Mesenchymal stem cell (in vitro differentiated cells and primary cell): ENCODE data around the gene EPAS1.

ENCODE experiments used
- DNase-seq: peaks from one replicate; pipeline ENCODE4 v3.0.0-alpha.2; 2013
- H2AFZ ChIP-seq: one replicate; pipeline ENCODE4 v1.6.1; 2013; ENCODE audit warnings: low read depth, mild to moderate bottlenecking, control low read depth, inconsistent platforms, low read length, moderate library complexity
- H2AK5ac ChIP-seq: 2 replicates; pipeline ENCODE4 v1.6.1; 2013; ENCODE audit warnings: low read length, moderate library complexity, mild to moderate bottlenecking, inconsistent platforms; ENCODE audit not compliant: severe bottlenecking
- H2BK120ac ChIP-seq: one replicate; pipeline ENCODE4 v1.6.1; 2013; ENCODE audit warnings: low read depth, mild to moderate bottlenecking, inconsistent platforms, low read length, moderate library complexity
- H2BK12ac ChIP-seq, 2 experiments: one replicate each; pipeline ENCODE4 v1.6.1; 2013; ENCODE audit warnings: inconsistent platforms in 2 of 2, low read length in 2 of 2, mild to moderate bottlenecking in 2 of 2, moderate library complexity in 2 of 2, control low read depth in 1 of 2
- H2BK15ac ChIP-seq: one replicate; pipeline ENCODE4 v1.6.1; 2013; ENCODE audit warnings: mild to moderate bottlenecking, low read depth, inconsistent platforms; ENCODE audit not compliant: poor library complexity, severe bottlenecking
- H2BK5ac ChIP-seq: 2 replicates; pipeline ENCODE4 v1.6.1; 2013; ENCODE audit warnings: low read depth, mild to moderate bottlenecking, low read length, control low read depth, inconsistent platforms; ENCODE audit not compliant: poor library complexity, severe bottlenecking
- H3K14ac ChIP-seq, 2 experiments: one replicate each; pipeline ENCODE4 v1.6.1; 2013; ENCODE audit warnings: inconsistent platforms in 2 of 2, low read length in 2 of 2, control low read depth in 1 of 2, mild to moderate bottlenecking in 1 of 2, moderate library complexity in 1 of 2
- H3K18ac ChIP-seq, 2 experiments: one replicate each; pipeline ENCODE4 v1.6.1; 2013; ENCODE audit warnings: inconsistent platforms in 2 of 2, low read length in 2 of 2, control low read depth in 1 of 2, low read depth in 1 of 2, mild to moderate bottlenecking in 1 of 2
- H3K23ac ChIP-seq, 2 experiments: one replicate each; pipeline ENCODE4 v1.6.1; 2013; ENCODE audit warnings: inconsistent platforms in 2 of 2, low read length in 2 of 2, mild to moderate bottlenecking in 2 of 2, moderate library complexity in 2 of 2, control low read depth in 1 of 2
- H3K27ac ChIP-seq: 2 replicates; pipeline ENCODE4 v1.5.1; 2013; ENCODE audit warnings: mild to moderate bottlenecking, moderate library complexity, low read length, control low read depth, inconsistent platforms; ENCODE audit not compliant: poor library complexity, severe bottlenecking
- H3K27me3 ChIP-seq, 2 experiments: 2 replicates each; pipeline versions ENCODE4 v1.6.1 to v1.7.0; 2013; ENCODE audit warnings: low read length in 2 of 2, mild to moderate bottlenecking in 2 of 2, moderate library complexity in 2 of 2, control low read depth in 1 of 2, inconsistent platforms in 1 of 2; ENCODE audit not compliant: control insufficient read depth in 1 of 2, insufficient read depth in 1 of 2
- H3K36me3 ChIP-seq, 2 experiments: 2 replicates each; pipeline versions ENCODE4 v1.6.1 to v1.7.0; 2013; ENCODE audit warnings: low read length in 2 of 2, control low read depth in 1 of 2, inconsistent platforms in 1 of 2, low read depth in 1 of 2, mild to moderate bottlenecking in 1 of 2; ENCODE audit not compliant: insufficient read depth in 2 of 2, control insufficient read depth in 1 of 2
- H3K4ac ChIP-seq, 2 experiments: one replicate each; pipeline ENCODE4 v1.6.1; 2013; ENCODE audit warnings: inconsistent platforms in 2 of 2, low read length in 2 of 2, mild to moderate bottlenecking in 2 of 2, moderate library complexity in 2 of 2, control low read depth in 1 of 2, low read depth in 1 of 2
- H3K4me1 ChIP-seq: 2 replicates; pipeline ENCODE4 v1.6.1; 2013; ENCODE audit warnings: low read depth, low read length, control low read depth; ENCODE audit not compliant: control insufficient read depth, insufficient read depth
- H3K4me2 ChIP-seq: 2 replicates; pipeline ENCODE4 v1.6.1; 2013; ENCODE audit warnings: low read length, mild to moderate bottlenecking, inconsistent platforms; ENCODE audit not compliant: poor library complexity, severe bottlenecking
- H3K4me3 ChIP-seq, 2 experiments: 2 replicates each; pipeline versions ENCODE4 v1.5.1 to v1.7.0; 2013; ENCODE audit warnings: low read length in 2 of 2, mild to moderate bottlenecking in 2 of 2, control low read depth in 1 of 2, low read depth in 1 of 2; ENCODE audit not compliant: insufficient read depth in 1 of 2
- H3K79me1 ChIP-seq: replicated peaks from 2 replicates; pipeline ENCODE4 v1.6.1; 2013; ENCODE audit warnings: mild to moderate bottlenecking, control low read depth, low read length, inconsistent platforms; ENCODE audit not compliant: poor library complexity, severe bottlenecking
- H3K9ac ChIP-seq: 2 replicates; pipeline ENCODE4 v1.7.0; 2013; ENCODE audit warnings: mild to moderate bottlenecking, low read length, moderate library complexity
- H3K9me3 ChIP-seq: 2 replicates; pipeline ENCODE4 v1.7.0; 2013; ENCODE audit warnings: mild to moderate bottlenecking, low read length; ENCODE audit not compliant: control insufficient read depth
- H4K8ac ChIP-seq: one replicate; pipeline ENCODE4 v1.6.1; 2013; ENCODE audit warnings: inconsistent platforms, mild to moderate bottlenecking, low read length, moderate library complexity
- H4K91ac ChIP-seq: one replicate; pipeline ENCODE4 v1.6.1; 2013; ENCODE audit warnings: mild to moderate bottlenecking, low read length, inconsistent platforms
- WGBS: methylation state at CpG from one replicate; pipeline ENCODE4 v1.1.7; 2013; ENCODE audit warnings: mixed read lengths; 5-methylcytosine and 5-hydroxymethylcytosine counted together

EPAS1 gene

GRCh38 chr2:46314065-46314835 lies 17.0 kb downstream of the EPAS1 start:
- WGBS, result 92% methylated on average over 10 of the region's 11 CpGs
- Histone ChIP-seq H2BK15ac (peak overlapping the region; percentile 15), H3K9ac (peak overlapping the region; percentile 42), H4K8ac (peak overlapping the region; percentile 52), H3K27ac (no peak overlapping the region), H2AK5ac (no peak overlapping the region), H2AFZ (no peak overlapping the region), H2BK120ac (peak overlapping the region; percentile 85), H2BK12ac (peak overlapping the region; percentile 89 to 93), H3K14ac (peak overlapping the region in 1 of 2 experiments; percentile 44), H3K4me3 (peak overlapping the region in 1 of 2 experiments; percentile 14), H2BK5ac (no peak overlapping the region), H3K9me3 (no peaks in the 10 kb centered on the region), H3K4me1 (peaks cover 12% of the 10 kb centered on the region), H3K36me3 (no peaks in the 10 kb centered on the region), H3K4me2 (no peak overlapping the region), H3K4ac (peak overlapping the region; percentile 49 to 60), H4K91ac (peak overlapping the region; percentile 53), H3K79me1 (peaks cover 22% of the 10 kb centered on the region), H3K18ac (peak overlapping the region; percentile 82), H3K23ac (no peak overlapping the region), H3K27me3 (no peaks in the 10 kb centered on the region)
- DNase-seq, result no peak

GRCh38 chr2:46315103-46315890 lies 18.1 kb downstream of the EPAS1 start:
- Histone ChIP-seq H4K8ac (peak overlapping the region; percentile 21), H2BK12ac (peak overlapping the region; percentile 18 to 59), H3K4me3 (peak overlapping the region in 1 of 2 experiments; percentile 14), H3K23ac (no peak overlapping the region), H2AFZ (no peak overlapping the region), H3K4ac (peak overlapping the region; percentile 3 to 5), H3K14ac (no peak overlapping the region), H2BK15ac (no peak overlapping the region), H3K9me3 (no peaks in the 10 kb centered on the region), H2BK5ac (no peak overlapping the region), H2AK5ac (peak overlapping the region; percentile 35), H3K9ac (peak overlapping the region; percentile 42), H3K4me2 (no peak overlapping the region), H3K18ac (peak overlapping the region; percentile 82), H3K79me1 (peaks cover 16% of the 10 kb centered on the region), H3K27ac (peak overlapping the region; percentile 38), H3K36me3 (no peaks in the 10 kb centered on the region), H3K27me3 (no peaks in the 10 kb centered on the region), H4K91ac (peak overlapping the region; percentile 62), H3K4me1 (peaks cover 12% of the 10 kb centered on the region), H2BK120ac (peak overlapping the region; percentile 85)
- peak; percentile 98 for DNase-seq
- WGBS, result 25% methylated on average over 11 of the region's 11 CpGs

DNA sequence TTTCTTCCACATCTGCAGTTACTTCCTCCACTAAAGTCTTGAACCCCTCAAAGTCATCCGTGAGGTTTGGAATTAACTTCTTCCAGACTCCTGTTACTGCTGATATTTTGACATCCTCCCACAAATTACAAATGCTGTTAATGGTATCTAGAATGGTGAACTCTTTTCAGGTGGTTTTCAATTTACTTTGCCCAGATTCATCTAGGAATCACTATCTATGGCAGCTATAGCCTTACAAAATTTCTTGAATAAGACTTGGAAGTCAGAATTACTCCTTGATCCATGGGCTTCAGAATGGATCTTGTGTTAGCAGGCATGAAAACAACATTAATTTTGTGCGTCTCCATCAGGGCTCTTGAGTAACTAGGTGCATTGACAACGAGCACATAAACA lies 19.9 kb downstream of the EPAS1 start:
- Histone ChIP-seq H3K4ac (no peak overlapping the region), H3K4me1 (peaks cover 12% of the 10 kb centered on the region), H4K8ac (no peak overlapping the region), H3K79me1 (peaks cover 9% of the 10 kb centered on the region), H3K14ac (no peak overlapping the region), H2BK15ac (no peak overlapping the region), H2AK5ac (no peak overlapping the region), H3K4me3 (no peak overlapping the region), H2BK120ac (no peak overlapping the region), H2AFZ (no peak overlapping the region), H3K27me3 (no peaks in the 10 kb centered on the region), H2BK12ac (no peak overlapping the region), H3K9me3 (no peaks in the 10 kb centered on the region), H3K23ac (no peak overlapping the region), H3K36me3 (no peaks in the 10 kb centered on the region), H3K27ac (no peak overlapping the region), H3K4me2 (no peak overlapping the region), H3K18ac (no peak overlapping the region), H3K9ac (no peak overlapping the region), H4K91ac (no peak overlapping the region), H2BK5ac (no peak overlapping the region)
- no peak for DNase-seq
- WGBS, result 100% methylated on average over 2 of the region's 3 CpGs
